NCI-H748 treated with DMSO at 0.1 percent for 48 hours (cell line): ENCODE data around the gene BTBD17.

Experiments
- DNase-seq: peaks from one replicate; lab custom pipeline; 2025; lab: John Stamatoyannopoulos, UW

BTBD17 gene

DNA sequence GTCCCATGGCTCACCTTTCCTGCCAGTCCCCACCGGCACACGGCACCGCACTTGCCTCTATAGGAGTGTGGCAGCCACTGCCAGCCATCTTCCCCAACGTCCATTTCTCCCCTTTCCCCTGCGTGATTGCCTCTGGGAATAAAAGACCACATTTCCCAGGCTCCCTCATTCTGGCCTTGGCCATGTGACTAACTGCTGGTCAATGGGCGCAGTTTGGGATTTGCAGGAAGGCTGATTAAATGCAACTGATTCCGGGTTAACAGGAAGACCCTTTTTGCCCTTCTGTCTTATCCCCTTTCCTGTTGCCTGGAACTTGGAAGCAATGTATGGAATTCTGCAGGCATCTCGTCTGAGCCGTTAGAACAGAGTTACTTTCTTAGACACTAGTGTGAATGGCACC is 3.0 kb downstream of the BTBD17 start:
- no peak for DNase-seq

DNA sequence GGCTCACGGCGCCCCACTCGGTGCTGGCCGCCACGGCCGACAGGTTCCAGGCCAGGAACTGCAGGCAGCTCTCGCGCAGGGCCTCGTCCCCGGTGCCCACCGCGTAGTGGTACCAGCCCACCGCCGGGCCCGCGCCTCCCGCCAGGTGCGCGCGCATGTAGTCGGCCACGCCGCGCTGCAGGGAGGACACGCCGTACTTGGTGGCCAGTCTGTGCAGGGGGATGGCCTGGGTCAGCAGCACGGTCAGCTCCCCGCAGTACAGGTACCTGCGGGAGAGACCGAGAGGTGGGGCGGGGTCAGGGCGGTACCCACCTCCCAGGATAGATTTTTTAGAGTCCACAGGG is 4.2 kb downstream of the BTBD17 start:
- DNase-seq: no peak

DNA sequence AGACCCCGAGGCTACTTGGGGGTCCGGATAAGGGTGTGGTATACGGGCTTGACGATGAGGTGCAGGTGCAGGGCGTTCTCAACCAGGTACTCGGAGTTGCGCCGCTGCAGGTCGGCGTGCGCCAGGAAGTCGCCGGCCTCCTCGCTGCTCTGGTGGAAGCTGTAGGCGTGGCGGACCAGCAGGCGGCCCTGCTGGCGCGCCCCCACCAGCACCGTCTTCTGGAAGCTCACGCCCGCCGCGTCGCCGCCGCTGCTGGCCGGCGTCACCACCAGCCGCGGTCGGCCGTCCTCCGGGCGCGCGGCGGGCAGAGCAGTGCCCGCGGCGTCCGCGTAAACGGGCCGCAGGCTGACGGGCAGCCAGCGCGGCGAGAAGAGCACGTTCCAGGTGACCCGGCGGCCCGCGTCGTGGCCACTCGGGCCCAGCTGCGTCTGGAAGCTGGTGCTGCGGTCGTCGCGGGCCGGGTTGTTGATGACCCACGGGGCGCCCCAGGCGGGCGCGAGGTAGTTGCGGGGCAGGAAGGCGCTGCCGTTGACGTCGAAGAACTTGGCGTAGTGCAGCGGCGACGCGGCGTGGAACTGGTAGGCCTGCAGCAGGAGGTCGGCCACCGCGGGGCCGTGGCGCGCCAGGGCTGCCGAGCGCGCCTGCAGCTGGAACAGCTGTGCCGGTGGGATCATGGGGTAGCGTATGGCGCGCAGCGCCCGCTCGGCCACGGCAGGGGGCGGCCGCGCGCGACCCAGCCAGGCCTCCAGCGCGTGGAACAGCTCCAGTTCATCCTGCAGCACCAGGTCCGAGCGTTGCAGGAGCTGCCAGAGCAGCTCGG is 4.8 kb downstream of the BTBD17 start:
- DNase-seq: no peak

DNA sequence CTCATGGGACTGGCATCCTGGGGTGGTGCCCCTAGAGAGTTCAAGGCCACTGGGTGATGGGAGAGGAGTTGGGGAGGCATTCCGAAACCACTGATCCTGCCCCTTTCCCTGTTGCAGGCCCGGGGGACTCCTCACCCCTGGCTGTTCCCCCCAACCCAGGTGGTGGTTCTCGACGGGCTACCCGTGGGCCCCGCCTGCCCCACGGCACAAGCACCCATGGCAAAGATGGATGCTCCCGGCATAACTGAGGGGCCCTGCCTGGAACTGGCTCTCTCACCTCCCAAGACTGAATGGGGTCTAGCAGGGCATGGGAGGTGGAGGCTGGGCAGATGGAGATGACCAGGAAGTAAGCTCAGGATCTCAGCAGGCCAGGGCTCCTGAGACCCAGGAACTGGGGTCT is 6.6 kb downstream of the BTBD17 start:
- DNase-seq: no peak

DNA sequence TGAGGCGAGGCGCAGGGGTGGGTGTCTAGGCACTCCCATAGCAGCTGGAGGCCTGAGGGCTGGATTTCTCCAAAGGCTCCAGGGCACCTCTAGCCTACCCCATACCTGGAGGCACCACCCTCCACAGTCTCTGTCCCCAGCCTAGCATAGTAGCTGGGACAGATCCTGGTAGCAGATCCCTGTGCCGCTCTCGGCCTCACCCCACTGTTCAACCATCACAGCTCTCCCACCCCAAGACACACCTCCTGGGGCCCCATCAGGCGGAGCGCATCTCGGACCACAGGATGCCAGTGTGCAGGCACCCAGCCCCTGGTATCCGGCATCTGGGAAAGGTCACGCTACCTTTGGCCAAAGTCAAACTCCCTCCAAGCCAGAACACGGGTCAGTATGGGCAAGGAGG is 7.1 kb downstream of the BTBD17 start:
- no peak for DNase-seq

DNA sequence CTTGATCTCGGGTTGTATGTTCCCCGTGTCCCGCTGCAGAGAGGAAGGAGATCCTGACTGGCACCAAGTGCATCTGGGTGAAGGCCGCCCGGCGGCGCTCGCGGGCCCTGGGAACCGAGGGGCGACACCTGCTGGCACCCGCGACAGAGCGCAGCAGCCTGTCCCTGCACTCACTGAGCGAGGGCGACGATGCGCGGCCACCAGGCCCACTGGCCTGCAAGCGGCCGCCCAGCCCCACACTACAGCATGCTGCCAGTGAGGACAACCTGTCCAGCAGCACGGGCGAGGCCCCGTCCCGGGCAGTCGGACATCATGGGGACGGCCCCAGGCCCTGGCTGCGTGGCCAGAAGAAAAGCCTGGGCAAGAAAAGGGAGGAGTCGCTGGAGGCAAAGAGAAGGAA is 7.5 kb downstream of the BTBD17 start:
- DNase-seq: no peak

DNA sequence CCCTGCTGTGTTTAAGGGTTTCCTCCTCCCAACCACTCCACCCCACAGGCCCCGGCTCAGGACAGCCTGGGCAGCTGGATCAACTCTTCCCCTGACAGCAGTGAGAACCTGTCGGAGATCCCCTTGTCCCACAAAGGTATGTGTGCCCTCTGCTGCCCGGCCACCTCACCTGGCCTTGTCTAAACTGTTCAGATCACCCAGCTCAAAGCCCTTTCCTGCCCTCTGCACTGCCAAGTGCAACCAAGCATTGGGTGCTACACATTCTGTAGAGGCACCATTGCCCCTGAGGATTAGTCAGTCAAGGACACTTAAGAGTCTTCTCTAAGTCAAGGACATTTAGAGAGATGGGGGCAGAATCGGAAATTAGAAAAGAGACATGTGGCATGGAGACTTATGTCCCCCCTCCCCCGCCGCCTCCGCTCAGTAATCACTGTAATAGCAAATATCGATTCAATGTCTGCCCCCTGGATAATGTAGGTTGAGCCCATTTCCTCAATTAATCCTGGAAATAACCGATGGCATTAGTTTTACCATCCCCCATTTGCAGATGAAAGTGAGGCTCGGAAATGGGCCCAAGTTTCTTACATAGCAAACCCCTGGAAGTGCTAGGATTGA is 8.1 kb downstream of the BTBD17 start:
- no peak for DNase-seq

DNA sequence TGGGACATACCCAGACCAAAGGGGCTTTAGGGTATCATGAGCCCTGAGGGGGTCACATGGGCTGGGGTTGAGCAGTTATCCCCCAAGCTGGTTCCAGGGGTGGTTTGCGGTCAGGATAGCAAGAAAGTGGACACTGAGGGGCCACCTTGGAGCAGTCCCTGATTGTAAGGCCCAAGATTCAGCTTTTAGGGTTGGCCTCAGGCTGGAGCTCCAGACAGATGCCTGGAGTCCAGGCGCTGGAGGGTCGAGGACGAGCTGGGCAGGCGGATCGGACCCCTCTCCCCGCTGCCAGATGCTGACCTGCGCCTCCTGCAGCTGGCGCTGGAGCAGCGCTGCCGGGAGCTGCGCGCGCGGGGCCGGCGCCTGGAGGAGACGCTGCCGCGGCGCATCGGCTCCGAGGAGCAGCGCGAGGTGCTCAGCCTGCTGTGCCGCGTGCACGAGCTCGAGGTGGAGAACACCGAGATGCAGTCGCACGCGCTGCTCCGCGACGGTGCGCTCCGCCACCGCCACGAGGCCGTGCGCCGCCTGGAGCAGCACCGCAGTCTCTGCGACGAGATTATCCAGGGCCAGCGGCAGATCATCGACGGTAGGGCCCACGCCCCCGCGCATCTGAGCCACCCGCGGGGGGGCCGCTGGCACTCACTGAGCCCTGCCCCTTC is 10.0 kb downstream of the BTBD17 start:
- no peak for DNase-seq

DNA sequence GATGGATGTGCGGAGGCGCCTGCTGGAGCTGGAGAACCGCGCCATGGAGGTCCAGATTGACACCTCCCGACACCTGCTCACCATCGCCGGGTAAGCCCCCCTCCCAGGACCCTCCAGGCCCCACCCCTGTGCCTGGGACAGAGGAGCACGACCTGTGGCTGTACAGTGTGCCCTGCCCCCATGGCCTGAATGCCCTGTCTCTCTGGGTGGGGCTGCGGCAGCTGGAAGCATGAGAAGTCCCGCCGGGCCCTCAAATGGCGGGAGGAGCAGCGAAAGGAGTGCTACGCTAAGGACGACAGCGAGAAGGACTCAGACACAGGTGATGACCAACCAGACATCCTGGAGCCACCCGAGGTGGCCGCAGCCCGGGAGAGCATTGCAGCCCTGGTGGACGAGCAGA is 11.2 kb downstream of the BTBD17 start:
- no peak for DNase-seq

DNA sequence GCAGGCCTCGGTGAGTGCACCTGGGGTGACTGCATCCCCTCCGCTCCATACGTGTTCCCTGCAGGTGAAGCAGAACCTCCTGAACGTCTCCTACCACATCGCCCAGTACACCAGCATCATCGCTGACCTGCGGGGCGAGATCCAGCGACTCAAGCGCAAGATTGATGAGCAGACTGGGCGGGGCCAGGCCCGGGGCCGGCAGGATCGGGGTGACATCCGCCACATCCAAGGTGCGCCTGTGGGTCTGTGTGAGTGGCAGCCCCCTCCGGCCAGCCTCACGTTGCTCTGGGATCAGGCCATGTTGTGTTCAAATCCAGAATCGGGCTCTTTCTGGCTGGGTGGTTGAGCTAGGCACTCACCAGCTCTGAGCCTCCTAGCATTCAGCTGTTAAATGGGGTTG is 12.5 kb downstream of the BTBD17 start:
- no peak for DNase-seq

DNA sequence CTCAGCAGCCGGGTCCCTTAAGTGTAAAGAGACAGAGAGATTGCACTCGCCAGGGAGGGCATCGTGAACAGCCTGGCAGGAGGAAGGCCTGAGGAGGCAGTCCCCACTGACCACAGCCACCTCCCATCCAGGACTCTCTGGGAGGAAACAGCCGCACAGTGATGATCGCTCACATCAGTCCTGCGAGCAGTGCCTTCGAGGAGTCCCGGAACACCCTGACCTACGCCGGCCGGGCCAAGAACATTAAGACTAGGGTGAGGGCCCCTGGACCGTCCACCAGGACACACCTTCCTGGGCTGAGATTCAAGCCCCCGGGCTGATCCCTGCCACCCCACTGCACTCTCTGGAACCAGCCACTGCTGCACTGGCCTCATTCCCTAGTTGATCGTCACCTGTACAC is 14.0 kb downstream of the BTBD17 start:
- DNase-seq: no peak

DNA sequence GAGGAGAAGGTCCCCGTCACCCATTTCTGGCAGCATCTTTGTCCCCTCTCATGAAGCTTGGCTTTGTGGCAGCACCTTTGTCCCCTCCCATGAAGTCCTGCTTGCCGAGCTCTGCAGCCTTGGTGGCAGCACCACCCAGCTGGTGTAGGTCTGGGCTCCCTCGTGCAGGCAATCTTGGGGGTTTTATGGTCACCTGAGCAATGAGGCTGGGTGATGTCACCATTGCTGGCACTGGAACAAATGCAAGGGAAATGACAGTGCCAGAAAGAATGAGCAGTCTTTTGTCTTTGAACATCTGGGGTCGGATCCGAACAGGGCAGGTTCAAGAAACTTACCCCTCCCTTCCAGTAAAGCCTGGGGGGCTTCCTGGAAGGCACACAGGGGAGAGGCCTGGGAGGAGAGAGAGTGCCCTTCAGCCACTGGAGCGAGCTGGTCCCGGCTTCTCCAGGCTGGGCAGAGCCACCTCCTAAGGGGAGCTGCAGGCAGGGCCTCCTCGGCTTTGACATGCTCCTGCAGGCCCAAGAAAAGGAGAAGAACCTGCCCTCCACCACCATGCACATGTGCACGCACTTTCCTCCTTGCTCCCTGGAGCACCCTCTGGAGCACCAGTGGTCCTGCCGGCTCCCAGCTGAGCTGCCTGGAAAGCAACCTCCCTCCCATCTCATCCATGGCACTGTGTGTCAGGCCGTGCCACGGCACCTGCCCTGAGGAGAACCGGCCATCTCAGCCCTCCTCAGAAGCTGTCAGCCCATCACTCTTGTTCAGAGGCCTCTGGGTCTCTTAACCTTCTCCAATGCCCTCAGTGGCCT is 16.0 kb downstream of the BTBD17 start:
- no peak for DNase-seq

DNA sequence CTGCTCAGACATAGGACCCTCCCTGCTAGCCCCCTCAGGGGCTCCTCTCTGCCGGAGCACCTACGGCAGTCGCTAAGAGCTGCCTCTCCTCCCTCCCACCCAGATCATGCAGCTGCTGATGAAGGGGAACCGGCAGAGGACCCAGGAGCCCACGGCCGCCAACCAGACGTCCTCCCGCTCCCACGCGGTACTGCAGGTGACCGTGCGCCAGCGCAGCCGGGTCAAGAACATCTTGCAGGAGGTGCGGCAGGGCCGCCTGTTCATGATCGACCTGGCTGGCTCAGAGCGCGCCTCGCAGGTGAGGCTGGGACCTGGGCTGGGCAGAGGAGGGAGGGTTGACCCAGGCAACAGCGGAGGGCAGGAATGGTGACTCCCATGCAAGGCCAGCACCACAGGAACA is 17.0 kb downstream of the BTBD17 start:
- no peak for DNase-seq

DNA sequence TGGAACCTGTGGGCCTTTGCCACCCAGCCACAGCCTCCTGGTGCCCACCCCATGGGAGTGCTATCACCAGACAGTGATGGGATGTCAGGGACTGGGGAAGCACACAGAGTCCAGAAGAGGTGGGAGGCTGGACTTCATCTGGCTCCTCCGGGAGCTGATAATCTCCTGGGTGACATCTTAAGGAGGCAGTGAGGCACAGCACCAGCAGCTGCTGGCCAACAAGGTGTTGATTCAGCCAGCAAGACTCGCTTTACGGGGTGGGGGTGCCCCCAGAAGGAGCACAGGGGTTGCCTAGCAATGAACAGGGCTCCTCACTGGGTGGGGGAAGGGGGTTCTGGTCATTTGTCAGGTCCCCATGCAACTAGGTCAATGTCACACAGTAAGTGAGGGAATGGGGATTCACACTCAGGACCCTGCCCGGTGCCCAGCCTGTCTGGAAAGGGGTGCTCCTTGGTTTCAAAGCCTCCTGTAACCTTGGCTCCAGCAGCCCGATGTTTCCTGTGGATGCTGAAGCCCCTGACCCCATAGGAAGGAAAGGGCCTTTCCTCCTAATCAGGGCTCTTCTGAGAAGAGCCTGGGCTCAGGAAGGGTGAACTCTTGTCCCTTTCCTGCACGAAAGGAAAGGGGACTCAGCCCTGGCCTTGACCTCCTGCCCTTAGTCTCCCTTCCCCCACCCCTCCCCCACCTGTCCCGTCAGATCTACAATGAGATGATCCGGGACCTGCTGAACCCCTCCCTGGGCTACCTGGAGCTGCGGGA is 18.0 kb downstream of the BTBD17 start:
- no peak for DNase-seq

DNA sequence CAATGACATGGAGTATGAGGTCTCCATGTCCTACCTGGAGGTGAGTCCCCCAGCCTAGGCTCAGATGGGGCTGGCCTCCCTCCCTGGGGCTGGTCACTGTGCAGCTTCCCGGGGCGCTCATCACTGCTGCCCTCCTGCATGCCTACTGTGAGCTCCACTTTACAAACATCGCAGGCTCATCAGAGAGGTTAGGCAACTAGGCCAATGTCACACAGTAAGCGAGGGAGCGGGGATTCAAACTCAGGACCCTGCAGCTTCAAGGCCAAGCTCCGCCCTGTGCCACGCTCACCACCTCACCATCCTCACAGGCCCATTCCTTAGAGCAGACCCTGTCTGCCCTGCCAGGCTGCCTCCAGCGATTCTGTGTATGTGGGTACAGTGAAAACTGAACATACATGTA is 18.5 kb downstream of the BTBD17 start:
- DNase-seq: no peak

DNA sequence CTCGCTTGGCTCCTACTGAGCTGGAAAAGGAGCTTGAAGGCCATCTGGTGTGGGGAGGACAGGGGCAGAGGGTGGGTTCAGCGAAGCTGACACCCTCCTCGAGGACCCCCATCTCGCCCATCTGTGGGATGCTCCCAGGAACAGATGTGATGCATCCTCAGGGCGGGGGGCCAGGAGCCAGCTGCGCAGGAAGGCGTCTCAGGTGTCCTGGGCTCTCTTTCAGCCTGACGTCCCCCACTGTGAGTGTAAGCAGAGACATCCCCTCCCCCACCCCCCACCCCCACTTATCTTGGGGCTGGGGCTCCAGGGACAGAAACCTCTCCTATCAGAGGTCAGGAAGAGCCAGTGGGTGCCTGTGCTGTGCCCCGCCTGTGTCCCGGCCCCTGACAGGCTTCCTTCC is 19.4 kb downstream of the BTBD17 start:
- no peak for DNase-seq

DNA sequence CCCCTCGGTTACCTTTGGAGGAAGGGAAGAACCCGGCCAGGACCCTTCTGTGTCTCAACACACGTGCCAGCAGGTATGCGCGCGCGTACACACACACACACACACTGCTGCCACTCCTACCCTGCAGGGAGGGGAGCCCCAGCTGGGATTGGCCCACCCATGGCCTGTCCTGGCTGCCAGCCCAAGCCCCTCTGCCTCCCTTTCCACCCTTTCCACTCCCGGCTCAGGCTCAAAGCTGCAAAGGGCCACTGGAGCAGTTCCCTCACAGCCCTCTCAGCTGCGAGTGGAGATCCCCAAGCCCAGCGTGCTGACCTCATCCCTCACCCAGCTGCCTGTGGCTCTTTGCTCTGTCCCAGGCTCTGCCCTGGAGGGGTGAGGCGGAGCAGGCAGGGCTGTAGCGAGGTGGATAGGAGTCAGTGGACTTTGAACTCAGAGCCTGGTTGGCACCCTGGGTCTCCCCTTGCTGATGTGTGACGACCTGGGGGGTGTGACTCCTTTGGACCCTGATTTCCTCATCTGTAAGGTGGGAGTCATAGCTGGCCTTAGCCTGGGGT is 21.1 kb downstream of the BTBD17 start:
- DNase-seq: no peak

DNA sequence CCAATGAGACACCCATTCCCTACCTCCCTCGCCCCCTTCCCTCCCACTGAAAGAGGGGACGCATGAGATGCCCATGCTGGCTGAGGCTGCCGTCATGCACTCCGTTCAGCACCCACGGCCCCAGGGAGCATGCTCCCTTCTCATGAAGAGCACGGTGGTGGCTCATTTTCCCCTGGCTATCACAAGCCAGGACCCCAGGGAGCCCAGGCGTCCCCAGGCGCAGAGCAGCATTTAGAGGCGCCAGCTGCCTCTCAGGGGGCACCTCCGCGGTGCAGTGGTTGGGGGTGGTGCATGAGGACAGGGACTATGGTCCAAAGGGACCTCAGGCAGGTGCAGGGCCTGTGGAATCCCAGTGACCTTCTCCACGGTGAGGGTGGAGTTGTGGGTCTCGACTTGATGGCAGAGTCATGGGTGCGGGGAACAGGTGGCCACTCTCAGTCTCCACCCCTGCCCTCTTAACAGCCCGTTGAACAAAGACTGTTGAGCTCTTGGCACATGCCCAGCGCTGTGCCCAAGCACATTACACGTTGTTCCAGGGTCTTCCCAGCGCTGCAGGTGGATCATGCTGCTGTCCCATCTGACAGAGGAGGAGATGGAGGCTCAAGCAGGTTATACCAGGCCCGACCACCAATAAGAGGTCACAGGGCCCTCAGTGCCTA is 22.0 kb downstream of the BTBD17 start:
- no peak for DNase-seq

DNA sequence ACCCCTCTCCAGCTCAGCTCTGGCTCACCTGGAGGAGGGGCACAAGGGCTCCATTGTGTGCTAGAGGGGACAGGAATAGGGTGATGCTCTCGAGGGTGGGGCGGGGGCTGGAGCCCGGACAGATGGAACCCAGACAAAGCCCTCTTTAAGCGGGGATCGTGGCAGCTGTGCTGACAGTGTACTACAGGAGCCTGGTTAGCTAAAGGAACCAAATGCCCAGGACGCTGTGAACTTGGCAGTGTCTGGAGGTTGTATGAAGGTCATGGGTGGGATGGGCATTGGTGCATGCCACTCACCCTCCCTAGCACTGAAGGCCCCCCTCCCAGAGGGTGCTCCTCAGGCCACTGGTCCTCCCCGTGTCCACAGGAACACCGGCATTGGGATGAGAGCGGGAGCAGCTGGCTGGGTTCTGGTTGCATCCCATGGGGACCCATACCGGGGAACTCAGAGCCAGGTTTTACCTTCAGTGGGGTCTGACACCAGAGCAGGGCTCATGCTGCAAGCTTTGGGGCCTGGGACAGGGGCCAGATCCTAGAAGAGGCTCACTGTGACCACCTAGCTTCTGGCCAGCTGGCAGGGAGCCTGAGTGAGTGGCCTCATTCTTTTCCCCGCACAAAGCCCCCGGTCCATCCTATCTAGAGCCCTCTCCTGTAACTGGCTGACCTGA is 23.7 kb downstream of the BTBD17 start:
- DNase-seq: peak; percentile 36

DNA sequence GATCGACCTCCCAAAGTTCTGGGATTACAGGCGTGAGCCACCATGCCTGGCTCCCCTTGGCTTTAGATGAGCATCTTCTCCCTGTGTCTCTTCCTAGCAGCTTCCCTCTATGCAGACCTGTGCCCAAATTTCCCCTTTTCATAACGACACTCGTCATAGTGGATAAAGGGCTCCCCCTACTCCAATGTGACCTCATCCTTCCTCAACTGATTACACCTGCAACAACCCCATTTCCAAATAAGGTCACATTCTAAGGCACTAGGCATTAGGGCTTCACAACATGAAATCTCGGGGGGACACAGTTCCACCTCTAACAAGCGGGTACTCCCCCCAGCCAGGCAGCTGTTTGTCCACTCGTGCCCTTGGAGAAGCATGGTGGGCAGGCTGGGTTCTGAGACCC is 25.4 kb downstream of the BTBD17 start:
- DNase-seq: no peak
